GM12878 (cell line): ENCODE results near the gene TMEM235. TPM values are rescaled to one million over a fixed set of nuclear protein-coding genes. Genes with fewer than 3 reads are reported as not detected.

ENCODE experiments used
- ATAC-seq: fragments of 200-7000 bp; cut with Tn5 transposase; 3 replicates; pipeline ENCODE4 v1.9.1; 2020; ENCODE audit warnings: mild to moderate bottlenecking, moderate library complexity
- BruUV-seq: library from RNA; stranded (reverse); fragments of 400-500 nt; replicated peaks from 2 replicates; lab custom pipeline; 2021; lab: Mats Ljungman, UMichigan
- CTCF ChIA-PET: fragments of 300-600 bp; sonication (Branson Sonifier 250); formaldehyde crosslinking; extraction: SDS; loops from one replicate; lab custom pipeline; 2021; ENCODE audit warnings: inconsistent platforms; lab: Yijun Ruan, JAX
- POLR2A ChIA-PET: fragments of 350-600 bp; formaldehyde crosslinking; extraction: SDS; loops from one replicate; lab custom pipeline; 2021; ENCODE audit warnings: inconsistent platforms; lab: Charles Lee
- RAD21 ChIA-PET: fragments of 300-600 bp; sonication (Branson Sonifier 250); formaldehyde crosslinking; loops from one replicate; lab custom pipeline; 2023; ENCODE audit warnings: antibody characterized with exemption; ENCODE audit not compliant: unreplicated experiment; lab: Charles Lee
- SMC1A ChIA-PET: fragments of 300-600 bp; sonication (Branson Sonifier 250); formaldehyde crosslinking; loops from one replicate; lab custom pipeline; 2023; ENCODE audit not compliant: unreplicated experiment, uncharacterized antibody; lab: Charles Lee
- DNase-seq: peaks from one replicate; pipeline ENCODE4 v3.0.0-alpha.2; 2011; ENCODE audit warnings: low read depth, low spot score
- FAIRE-seq: peaks from 3 replicates; lab custom pipeline; 2011; peaks lifted over from hg19 to GRCh38; lab: Jason Lieb, UNC
- H2AFZ ChIP-seq: 2 replicates; pipeline ENCODE4 v1.6.0; 2011; ENCODE audit warnings: low read depth, low read length, control low read depth; ENCODE audit not compliant: control insufficient read depth
- H3K27ac ChIP-seq: 2 replicates; pipeline ENCODE4 v1.5.1; 2011; ENCODE audit warnings: control low read depth; ENCODE audit not compliant: control insufficient read depth, insufficient read depth
- H3K27me3 ChIP-seq, 2 experiments: replicated peaks in 1 of 2; 2 replicates each; pipeline versions ENCODE4 v1.6.0 to v1.6.1; 2011; ENCODE audit warnings: low read length in 1 of 2; ENCODE audit not compliant: control insufficient read depth in 2 of 2, insufficient read depth in 2 of 2
- H3K36me3 ChIP-seq, 2 experiments: 2 replicates each; pipeline ENCODE4 v1.5.1; 2011; ENCODE audit warnings: low read length in 1 of 2; ENCODE audit not compliant: control insufficient read depth in 2 of 2, insufficient read depth in 2 of 2
- H3K4me1 ChIP-seq: 2 replicates; pipeline ENCODE4 v1.6.1; 2011; ENCODE audit warnings: mild to moderate bottlenecking, low read length, moderate library complexity, mixed read lengths; ENCODE audit not compliant: control insufficient read depth, insufficient read depth
- H3K4me2 ChIP-seq: 2 replicates; pipeline ENCODE4 v1.6.0; 2011; ENCODE audit warnings: control low read depth; ENCODE audit not compliant: control insufficient read depth, insufficient read depth
- H3K4me3 ChIP-seq: fragments of 200-600 bp; sonication (generic); 2 replicates; pipeline ENCODE4 v1.5.1; 2016
- H3K79me2 ChIP-seq: 2 replicates; pipeline ENCODE4 v1.6.0; 2011; ENCODE audit warnings: low read length; ENCODE audit not compliant: control insufficient read depth, insufficient read depth
- H3K9ac ChIP-seq: 2 replicates; pipeline ENCODE4 v1.8.0; 2011; ENCODE audit warnings: low read length, control low read depth, mixed read lengths; ENCODE audit not compliant: control insufficient read depth, insufficient read depth
- H3K9me3 ChIP-seq: replicated peaks from 3 replicates; pipeline ENCODE4 v1.5.1; 2011; ENCODE audit warnings: mild to moderate bottlenecking, low read length; ENCODE audit not compliant: control insufficient read depth, insufficient read depth
- H4K20me1 ChIP-seq: 2 replicates; pipeline ENCODE4 v1.6.0; 2011; ENCODE audit not compliant: control insufficient read depth, insufficient read depth
- BCL11A ChIP-seq: IDR thresholded peaks from 2 replicates; pipeline ENCODE4 v1.6.1; 2011; ENCODE audit warnings: low read depth, low read length
- BMI1 ChIP-seq: fragments of 450-650 bp; IDR thresholded peaks from 2 replicates; pipeline ENCODE4 v1.6.1; 2016; ENCODE audit warnings: mild to moderate bottlenecking, moderate library complexity, borderline replicate concordance
- JUND ChIP-seq: IDR thresholded peaks from 2 replicates; pipeline ENCODE4 v1.6.1; 2012; ENCODE audit warnings: low read depth, mild to moderate bottlenecking, low read length, improper control_type of control experiment, moderate library complexity
- KLF5 ChIP-seq: fragments of 450-650 bp; IDR thresholded peaks from 2 replicates; pipeline ENCODE4 v1.6.1; 2014; ENCODE audit warnings: mild to moderate bottlenecking; ENCODE audit not compliant: partially characterized antibody
- MEF2A ChIP-seq: IDR thresholded peaks from 2 replicates; pipeline ENCODE4 v1.6.1; 2011; ENCODE audit warnings: low read depth, mild to moderate bottlenecking, low read length, moderate library complexity; ENCODE audit not compliant: insufficient read depth
- NFYA ChIP-seq: IDR thresholded peaks from 2 replicates; pipeline ENCODE4 v1.6.1; 2011; ENCODE audit warnings: low read depth, mild to moderate bottlenecking, low read length, improper control_type of control experiment, borderline replicate concordance
- SIN3A ChIP-seq: IDR thresholded peaks from 2 replicates; pipeline ENCODE4 v1.6.1; 2012; ENCODE audit warnings: low read depth, low read length, improper control_type of control experiment
- SREBF2 ChIP-seq: IDR thresholded peaks from 2 replicates; pipeline ENCODE4 v1.6.1; 2012; ENCODE audit warnings: mild to moderate bottlenecking, low read length
- TCF12 ChIP-seq: IDR thresholded peaks from 2 replicates; pipeline ENCODE4 v1.6.1; 2011; ENCODE audit warnings: low read depth, mild to moderate bottlenecking, low read length
- whole genome bisulfite sequencing: methylation state at CpG from one replicate; pipeline ENCODE4 v1.1.6; 2016; ENCODE audit warnings: low lambda C conversion rate; ENCODE audit not compliant: insufficient replicate concordance, insufficient coverage; ENCODE audit errors: missing lambda C conversion rate; 5-methylcytosine and 5-hydroxymethylcytosine counted together
- in situ Hi-C: fragments of 300-500 bp; cut with MboI; formaldehyde crosslinking; loops from 9 replicates; pipeline ENCODE4 v1.14.3; 2018; ENCODE audit warnings: mixed read lengths
- intact Hi-C: fragments of 100-400 bp; cut with micrococcal nuclease; formaldehyde crosslinking; loops from one replicate; pipeline ENCODE4 v1.14.2; 2022; ENCODE audit not compliant: unreplicated experiment
- polyA plus RNA-seq, 11 experiments: library from polyadenylated mRNA; depleted of rRNA in 4 of 11; unstranded in 6 of 11; stranded (reverse) in 5 of 11; fragments of >200 nt; fragmentation: Nextera tagmentation in 4 of 11; fragmentation: Illumina TruSeq in 1 of 11; extraction: Ambion mirVana in 4 of 11; extraction: Trizol in 1 of 11; gene quantifications; 1 replicate in 1 of 11; 2 replicates in 10 of 11; pipeline versions ENCODE4 v1.2.1 to v1.2.3, GENCODE V29; 2011 to 2016; ENCODE audit warnings: inconsistent platforms in 2 of 11, missing spikeins in 2 of 11, low read depth in 1 of 11
- total RNA-seq, 4 experiments: library from RNA; depleted of rRNA in 3 of 4; stranded (reverse); fragments of >200 nt in 3 of 4; fragmentation: Illumina TruSeq in 1 of 4; extraction: Trizol in 1 of 4; gene quantifications; 2 replicates each; pipeline versions ENCODE4 v1.2.1 to v1.2.3, GENCODE V29; 2013 to 2021
- TF ChIP-seq, protein P1 (sequence below): IDR thresholded peaks from 2 replicates; pipeline ENCODE4 v1.6.1; 2011; ENCODE audit warnings: borderline replicate concordance, low read depth, mild to moderate bottlenecking, moderate library complexity, mixed read lengths, low read length; ENCODE audit not compliant: insufficient read depth; ENCODE audit errors: extremely low read length
- TF ChIP-seq, protein P2 (sequence below): fragments of 450-650 bp; IDR thresholded peaks from 2 replicates; pipeline ENCODE4 v1.6.1; 2018; ENCODE audit warnings: borderline replicate concordance, mild to moderate bottlenecking; ENCODE audit not compliant: partially characterized antibody
- TF ChIP-seq, protein P3 (sequence below): fragments of 450-650 bp; IDR thresholded peaks from 2 replicates; pipeline ENCODE4 v1.6.1; 2017; ENCODE audit warnings: antibody characterized with exemption, mild to moderate bottlenecking, moderate library complexity

TMEM235 gene
- total and polyA plus RNA-seq, 10 of the 15 experiments (the other 5 are each of a cell fraction or from before 2014, with no cell fraction given), result not detected

DNA sequence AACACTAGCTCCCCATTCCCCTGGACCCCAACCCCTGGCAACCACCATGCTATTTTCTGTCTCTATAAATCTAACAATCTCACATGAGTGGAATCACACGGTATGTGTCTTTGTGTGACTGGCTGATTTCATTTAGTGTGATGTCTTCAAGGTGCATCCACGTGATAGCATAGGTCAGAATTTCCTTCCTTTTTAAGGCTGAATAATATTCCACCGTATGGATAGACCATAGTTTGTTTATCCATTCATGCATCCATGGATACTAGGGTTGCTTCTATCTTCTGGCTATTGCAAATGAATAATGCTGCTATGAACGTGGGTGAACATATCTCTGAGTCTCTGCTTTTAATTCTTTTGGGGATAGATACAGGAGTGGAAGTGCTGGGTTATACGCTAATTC, 43.9 kb downstream of the TMEM235 start:
- H2AFZ ChIP-seq, result no peak overlapping the region
- ATAC-seq (no peak), DNase-seq (no peak), FAIRE-seq (no peak)
- peaks cover 10% of the 10 kb centered on the region; the same call in 1 of the 3 replicates for H3K9me3 ChIP-seq
- H3K4me3 ChIP-seq, result no peak overlapping the region
- H3K9ac ChIP-seq, result no peak overlapping the region
- H3K27me3 ChIP-seq, result peaks cover 3 to 5% of the 10 kb centered on the region in 2 experiments; a peak in 3 of 4 replicates
- BruUV-seq, result no TSS peak
- no peak overlapping the region for H3K4me2 ChIP-seq
- in situ Hi-C loops (no loop called here), intact Hi-C loops (no loop called here)
- CTCF ChIA-PET, result no interaction called here
- POLR2A ChIA-PET, result no interaction called here
- peaks cover 47% of the 10 kb centered on the region for H3K4me1 ChIP-seq
- no peaks in the 10 kb centered on the region for H3K36me3 ChIP-seq
- no peaks in the 10 kb centered on the region for H4K20me1 ChIP-seq
- SMC1A ChIA-PET, result no interaction called here
- TF ChIP-seq BMI1 (no peak), MEF2A (no peak), TCF12 (no peak), JUND (no peak), NFYA (no peak), SREBF2 (no peak), BCL11A (no peak), KLF5 (no peak), SIN3A (no peak)
- TF ChIP-seq, protein P1, sequence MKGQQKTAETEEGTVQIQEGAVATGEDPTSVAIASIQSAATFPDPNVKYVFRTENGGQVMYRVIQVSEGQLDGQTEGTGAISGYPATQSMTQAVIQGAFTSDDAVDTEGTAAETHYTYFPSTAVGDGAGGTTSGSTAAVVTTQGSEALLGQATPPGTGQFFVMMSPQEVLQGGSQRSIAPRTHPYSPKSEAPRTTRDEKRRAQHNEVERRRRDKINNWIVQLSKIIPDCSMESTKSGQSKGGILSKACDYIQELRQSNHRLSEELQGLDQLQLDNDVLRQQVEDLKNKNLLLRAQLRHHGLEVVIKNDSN, result no peak
- TF ChIP-seq, protein P2, sequence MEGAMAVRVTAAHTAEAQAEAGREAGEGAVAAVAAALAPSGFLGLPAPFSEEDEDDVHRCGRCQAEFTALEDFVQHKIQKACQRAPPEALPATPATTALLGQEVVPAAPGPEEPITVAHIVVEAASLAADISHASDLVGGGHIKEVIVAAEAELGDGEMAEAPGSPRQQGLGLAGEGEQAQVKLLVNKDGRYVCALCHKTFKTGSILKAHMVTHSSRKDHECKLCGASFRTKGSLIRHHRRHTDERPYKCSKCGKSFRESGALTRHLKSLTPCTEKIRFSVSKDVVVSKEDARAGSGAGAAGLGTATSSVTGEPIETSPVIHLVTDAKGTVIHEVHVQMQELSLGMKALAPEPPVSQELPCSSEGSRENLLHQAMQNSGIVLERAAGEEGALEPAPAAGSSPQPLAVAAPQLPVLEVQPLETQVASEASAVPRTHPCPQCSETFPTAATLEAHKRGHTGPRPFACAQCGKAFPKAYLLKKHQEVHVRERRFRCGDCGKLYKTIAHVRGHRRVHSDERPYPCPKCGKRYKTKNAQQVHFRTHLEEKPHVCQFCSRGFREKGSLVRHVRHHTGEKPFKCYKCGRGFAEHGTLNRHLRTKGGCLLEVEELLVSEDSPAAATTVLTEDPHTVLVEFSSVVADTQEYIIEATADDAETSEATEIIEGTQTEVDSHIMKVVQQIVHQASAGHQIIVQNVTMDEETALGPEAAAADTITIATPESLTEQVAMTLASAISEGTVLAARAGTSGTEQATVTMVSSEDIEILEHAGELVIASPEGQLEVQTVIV, result no peak
- TF ChIP-seq, protein P3, sequence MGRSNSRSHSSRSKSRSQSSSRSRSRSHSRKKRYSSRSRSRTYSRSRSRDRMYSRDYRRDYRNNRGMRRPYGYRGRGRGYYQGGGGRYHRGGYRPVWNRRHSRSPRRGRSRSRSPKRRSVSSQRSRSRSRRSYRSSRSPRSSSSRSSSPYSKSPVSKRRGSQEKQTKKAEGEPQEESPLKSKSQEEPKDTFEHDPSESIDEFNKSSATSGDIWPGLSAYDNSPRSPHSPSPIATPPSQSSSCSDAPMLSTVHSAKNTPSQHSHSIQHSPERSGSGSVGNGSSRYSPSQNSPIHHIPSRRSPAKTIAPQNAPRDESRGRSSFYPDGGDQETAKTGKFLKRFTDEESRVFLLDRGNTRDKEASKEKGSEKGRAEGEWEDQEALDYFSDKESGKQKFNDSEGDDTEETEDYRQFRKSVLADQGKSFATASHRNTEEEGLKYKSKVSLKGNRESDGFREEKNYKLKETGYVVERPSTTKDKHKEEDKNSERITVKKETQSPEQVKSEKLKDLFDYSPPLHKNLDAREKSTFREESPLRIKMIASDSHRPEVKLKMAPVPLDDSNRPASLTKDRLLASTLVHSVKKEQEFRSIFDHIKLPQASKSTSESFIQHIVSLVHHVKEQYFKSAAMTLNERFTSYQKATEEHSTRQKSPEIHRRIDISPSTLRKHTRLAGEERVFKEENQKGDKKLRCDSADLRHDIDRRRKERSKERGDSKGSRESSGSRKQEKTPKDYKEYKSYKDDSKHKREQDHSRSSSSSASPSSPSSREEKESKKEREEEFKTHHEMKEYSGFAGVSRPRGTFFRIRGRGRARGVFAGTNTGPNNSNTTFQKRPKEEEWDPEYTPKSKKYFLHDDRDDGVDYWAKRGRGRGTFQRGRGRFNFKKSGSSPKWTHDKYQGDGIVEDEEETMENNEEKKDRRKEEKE, result no peak
- RAD21 ChIA-PET, result interaction anchor here (1.0 to 1.8 kb wide), 2 partner anchors 24 to 475 kb away, joined by 3 to 7 read pairs; no protein-coding TSS in a partner anchor
- no peaks in the 10 kb centered on the region for H3K79me2 ChIP-seq
- WGBS, result 68% methylated on average over 5 of the region's 5 CpGs
- no peak overlapping the region for H3K27ac ChIP-seq
